Measurements from ENCODE around the gene KRTAP9-2. TPM values are rescaled to one million over a fixed set of nuclear protein-coding genes. Genes with fewer than 3 reads are reported as not detected.
"Not testable (repeated sequence)": the region's sequence is repeated elsewhere in the genome, so short reads cannot be mapped to it uniquely, and the experiment has no call there.

KRTAP9-2 gene
- polyA plus RNA-seq, 1 donor: not detected

- DNase-seq: not testable (repeated sequence)
Measured at GRCh38 chr17:41237116-41237515, 10.7 kb downstream of the KRTAP9-2 start.

- DNase-seq: not testable (repeated sequence)
Measured at GRCh38 chr17:41237949-41238437, 11.5 kb downstream of the KRTAP9-2 start, which contains the start of gene KRTAP9-8. KRTAP9-8 (plus strand) TSS chr17:41237999; CDS start chr17:41238052, 53 bp downstream.

GRCh38 chr17:41246995-41247787 is 20.7 kb downstream of the KRTAP9-2 start:
- DNase-seq: not testable (repeated sequence)

- DNase-seq: not testable (repeated sequence)
Measured at GRCh38 chr17:41249637-41250240, 23.3 kb downstream of the KRTAP9-2 start, which contains the start of gene KRTAP9-4. KRTAP9-4 (plus strand) TSS chr17:41249687; CDS start chr17:41249721, 34 bp downstream.

GRCh38 chr17:41251261-41251660 is 24.8 kb downstream of the KRTAP9-2 start:
- no peak for DNase-seq

- no peak for DNase-seq
Measured at GRCh38 chr17:41254861-41255260, 28.4 kb downstream of the KRTAP9-2 start.

GRCh38 chr17:41255381-41256290 is 29.2 kb downstream of the KRTAP9-2 start, which contains the start of gene KRTAP9-9:
KRTAP9-9 (plus strand) TSS chr17:41255384.
- DNase-seq: not testable (repeated sequence)

- DNase-seq: no peak
Measured at GRCh38 chr17:41256291-41256685, 29.8 kb downstream of the KRTAP9-2 start.

GRCh38 chr17:41258406-41258805 is 32.0 kb downstream of the KRTAP9-2 start:
- no peak for DNase-seq

- DNase-seq: no peak
Measured at GRCh38 chr17:41263212-41263611, 36.8 kb downstream of the KRTAP9-2 start.

- DNase-seq: no peak
Measured at GRCh38 chr17:41264599-41264998, 38.2 kb downstream of the KRTAP9-2 start.

GRCh38 chr17:41265078-41265477 is 38.6 kb downstream of the KRTAP9-2 start, which contains the start of gene KRTAP9-6:
KRTAP9-6 (plus strand) TSS chr17:41265378; CDS start chr17:41265378, 0 bp downstream.
- no peak for DNase-seq

GRCh38 chr17:41267711-41268110 is 41.3 kb downstream of the KRTAP9-2 start:
- DNase-seq: no peak

GRCh38 chr17:41271323-41271722 is 44.9 kb downstream of the KRTAP9-2 start:
- not testable (repeated sequence) for DNase-seq

GRCh38 chr17:41271858-41272257 is 45.4 kb downstream of the KRTAP9-2 start:
- no peak for DNase-seq

GRCh38 chr17:41275648-41276190 is 49.3 kb downstream of the KRTAP9-2 start, which contains the start of gene KRTAP9-7:
KRTAP9-7 (plus strand) TSS chr17:41275698; CDS start chr17:41275698, 0 bp downstream.
- not testable (repeated sequence) for DNase-seq

Other genes starting within 250 kb of the KRTAP9-2 start
- 3.9 TPM for gene KRT40, start 242.3 kb upstream of the KRTAP9-2 start, polyA plus RNA-seq (ENCODE audit: insufficient read length)
- not detected for gene KRTAP3-3, start 232.5 kb upstream of the KRTAP9-2 start, polyA plus RNA-seq (ENCODE audit: insufficient read length)
- 0.28 TPM for gene KRTAP3-2, start 226.7 kb upstream of the KRTAP9-2 start, polyA plus RNA-seq (ENCODE audit: insufficient read length)
- not detected for gene KRTAP3-1, start 217.5 kb upstream of the KRTAP9-2 start, polyA plus RNA-seq (ENCODE audit: insufficient read length)
- not detected for gene KRTAP1-5, start 199.4 kb upstream of the KRTAP9-2 start, polyA plus RNA-seq (ENCODE audit: insufficient read length)
- not detected for gene KRTAP1-4, start 196.5 kb upstream of the KRTAP9-2 start, polyA plus RNA-seq (ENCODE audit: insufficient read length)
- not detected for gene KRTAP1-3, start 191.8 kb upstream of the KRTAP9-2 start, polyA plus RNA-seq (ENCODE audit: insufficient read length)
- gene KRTAP1-1, start 185.2 kb upstream of the KRTAP9-2 start, polyA plus RNA-seq (ENCODE audit: insufficient read length): not detected
- not detected for gene KRTAP2-1, start 179.3 kb upstream of the KRTAP9-2 start, polyA plus RNA-seq (ENCODE audit: insufficient read length)
- gene KRTAP2-2, start 171.4 kb upstream of the KRTAP9-2 start, polyA plus RNA-seq (ENCODE audit: insufficient read length): not detected
- not detected for gene KRTAP2-3, start 166.5 kb upstream of the KRTAP9-2 start, polyA plus RNA-seq (ENCODE audit: insufficient read length)
- not detected for gene KRTAP2-4, start 160.8 kb upstream of the KRTAP9-2 start, polyA plus RNA-seq (ENCODE audit: insufficient read length)
- gene KRTAP4-7, start 142.5 kb upstream of the KRTAP9-2 start, polyA plus RNA-seq (ENCODE audit: insufficient read length): not detected
- gene KRTAP4-8, start 128.5 kb upstream of the KRTAP9-2 start, polyA plus RNA-seq (ENCODE audit: insufficient read length): not detected
- not detected for gene KRTAP4-16, start 124.4 kb upstream of the KRTAP9-2 start, polyA plus RNA-seq (ENCODE audit: insufficient read length)
- not detected for gene KRTAP4-9, start 121.3 kb upstream of the KRTAP9-2 start, polyA plus RNA-seq (ENCODE audit: insufficient read length)
- not detected for gene KRTAP4-11, start 108.3 kb upstream of the KRTAP9-2 start, polyA plus RNA-seq (ENCODE audit: insufficient read length)
- gene KRTAP4-12, start 102.5 kb upstream of the KRTAP9-2 start, polyA plus RNA-seq (ENCODE audit: insufficient read length): not detected
- gene KRTAP4-6, start 86.1 kb upstream of the KRTAP9-2 start, polyA plus RNA-seq (ENCODE audit: insufficient read length): not detected
- not detected for gene KRTAP4-5, start 76.8 kb upstream of the KRTAP9-2 start, polyA plus RNA-seq (ENCODE audit: insufficient read length)
- not detected for gene KRTAP4-4, start 65.9 kb upstream of the KRTAP9-2 start, polyA plus RNA-seq (ENCODE audit: insufficient read length)
- not detected for gene KRTAP4-3, start 58.4 kb upstream of the KRTAP9-2 start, polyA plus RNA-seq (ENCODE audit: insufficient read length)
- gene KRTAP4-2, start 48.4 kb upstream of the KRTAP9-2 start, polyA plus RNA-seq (ENCODE audit: insufficient read length): not detected
- gene KRTAP4-1, start 41.7 kb upstream of the KRTAP9-2 start, polyA plus RNA-seq (ENCODE audit: insufficient read length): not detected
- not detected for gene KRTAP9-1, start 36.8 kb upstream of the KRTAP9-2 start, polyA plus RNA-seq (ENCODE audit: insufficient read length)
- not detected for gene KRTAP9-3, start 5.8 kb downstream of the KRTAP9-2 start, polyA plus RNA-seq (ENCODE audit: insufficient read length)
- not detected for gene KRTAP9-8, start 11.4 kb downstream of the KRTAP9-2 start, polyA plus RNA-seq (ENCODE audit: insufficient read length)
- not detected for gene KRTAP9-4, start 23.0 kb downstream of the KRTAP9-2 start, polyA plus RNA-seq (ENCODE audit: insufficient read length)
- gene KRTAP9-9, start 28.7 kb downstream of the KRTAP9-2 start, polyA plus RNA-seq (ENCODE audit: insufficient read length): not detected
- 0.30 TPM for gene KRTAP9-6, start 38.7 kb downstream of the KRTAP9-2 start, polyA plus RNA-seq (ENCODE audit: insufficient read length)
- gene KRTAP9-7, start 49.0 kb downstream of the KRTAP9-2 start, polyA plus RNA-seq (ENCODE audit: insufficient read length): not detected
- not detected for gene KRTAP29-1, start 76.2 kb downstream of the KRTAP9-2 start, polyA plus RNA-seq (ENCODE audit: insufficient read length)
- gene KRTAP16-1, start 82.7 kb downstream of the KRTAP9-2 start, polyA plus RNA-seq (ENCODE audit: insufficient read length): not detected
- not detected for gene KRTAP17-1, start 89.1 kb downstream of the KRTAP9-2 start, polyA plus RNA-seq (ENCODE audit: insufficient read length)
- gene KRT33A, start 124.2 kb downstream of the KRTAP9-2 start, polyA plus RNA-seq (ENCODE audit: insufficient read length): not detected
- gene KRT33B, start 143.2 kb downstream of the KRTAP9-2 start, polyA plus RNA-seq (ENCODE audit: insufficient read length): not detected
- gene KRT34, start 155.7 kb downstream of the KRTAP9-2 start, polyA plus RNA-seq (ENCODE audit: insufficient read length): not detected
- 2.3 TPM for gene KRT31, start 171.0 kb downstream of the KRTAP9-2 start, polyA plus RNA-seq (ENCODE audit: insufficient read length)
- gene KRT37, start 197.9 kb downstream of the KRTAP9-2 start, polyA plus RNA-seq (ENCODE audit: insufficient read length): not detected
- not detected for gene KRT38, start 214.3 kb downstream of the KRTAP9-2 start, polyA plus RNA-seq (ENCODE audit: insufficient read length)
- not detected for gene KRT32, start 240.7 kb downstream of the KRTAP9-2 start, polyA plus RNA-seq (ENCODE audit: insufficient read length)